ENCODE measurements around the gene JAZF1.

Gene JAZF1

DNA sequence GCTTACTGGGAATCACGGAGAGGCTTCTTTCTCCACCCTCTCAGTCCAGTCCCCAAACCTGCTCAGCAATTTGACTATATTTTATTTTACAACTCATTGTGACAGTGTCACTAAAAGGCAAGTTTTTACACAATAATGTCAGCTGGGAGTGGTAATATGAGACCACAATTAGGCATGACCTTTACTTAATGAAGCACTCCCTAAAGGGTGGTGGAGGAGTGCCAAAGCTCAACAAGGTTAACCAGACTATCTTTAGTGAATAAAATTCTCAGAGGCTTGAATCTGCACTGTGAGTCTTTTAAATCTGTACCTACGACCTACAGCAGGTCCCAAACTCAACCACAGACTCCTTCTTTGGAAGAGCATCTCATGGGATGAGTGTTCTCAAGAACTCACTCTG lies 225.0 kb downstream of the JAZF1 start:
- DNase-seq = no peak

DNA sequence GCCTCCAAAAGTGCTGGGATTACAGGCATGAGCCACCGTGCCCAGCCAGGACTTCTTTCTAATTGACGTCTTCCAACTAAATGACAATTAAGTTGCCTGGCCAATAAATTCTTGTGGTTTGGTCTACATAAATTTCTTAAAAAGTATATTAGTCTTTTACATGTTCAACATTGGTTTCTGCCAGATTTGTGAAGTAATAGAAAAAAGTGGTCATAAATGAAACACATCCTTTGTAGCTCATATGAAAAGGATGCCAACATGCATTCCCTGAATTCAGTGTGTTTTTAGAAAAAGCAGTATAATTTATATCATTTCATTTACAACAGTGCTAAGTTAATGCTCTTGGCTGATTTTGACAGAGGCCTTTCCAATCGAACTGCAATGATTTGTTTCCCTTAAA lies 225.6 kb downstream of the JAZF1 start:
- no peak for DNase-seq

DNA sequence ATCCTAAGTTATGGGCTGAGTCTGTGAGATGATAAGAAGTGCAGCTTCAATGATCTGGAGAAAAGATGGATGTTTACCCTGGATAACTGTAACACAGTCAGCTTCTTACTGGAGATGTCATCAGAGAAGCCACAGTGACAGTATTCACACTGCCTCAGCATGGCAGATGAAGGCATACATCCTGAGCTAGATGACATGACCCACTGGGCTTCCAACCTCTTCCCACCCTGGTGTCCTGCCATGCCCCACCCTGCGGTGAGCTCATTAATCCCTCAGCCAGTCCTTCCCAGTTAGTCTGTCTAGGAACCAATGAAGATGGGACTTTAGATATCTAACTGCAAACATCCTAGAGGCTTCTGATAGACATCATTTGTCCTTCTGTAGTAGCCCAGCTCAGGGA lies 226.8 kb downstream of the JAZF1 start:
- no peak for DNase-seq

DNA sequence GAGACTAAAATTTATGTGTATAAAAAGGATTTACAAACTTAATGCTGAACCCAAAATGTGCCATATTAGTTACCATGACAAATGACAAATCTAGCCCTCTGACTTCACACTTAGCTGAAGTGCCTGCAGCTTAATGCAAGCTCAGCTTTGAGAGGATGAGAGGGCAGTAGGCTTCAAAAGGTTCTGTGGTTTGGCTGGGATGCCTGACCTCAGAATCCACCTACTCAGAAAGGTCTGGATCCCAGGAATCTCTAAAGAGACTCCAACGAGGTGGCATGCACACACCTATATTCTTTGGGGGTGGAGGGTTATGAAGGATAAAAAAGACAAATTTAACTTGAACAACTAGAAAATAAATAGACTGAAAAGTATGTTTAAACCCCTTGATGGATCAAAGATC lies 227.2 kb downstream of the JAZF1 start:
- no peak for DNase-seq

DNA sequence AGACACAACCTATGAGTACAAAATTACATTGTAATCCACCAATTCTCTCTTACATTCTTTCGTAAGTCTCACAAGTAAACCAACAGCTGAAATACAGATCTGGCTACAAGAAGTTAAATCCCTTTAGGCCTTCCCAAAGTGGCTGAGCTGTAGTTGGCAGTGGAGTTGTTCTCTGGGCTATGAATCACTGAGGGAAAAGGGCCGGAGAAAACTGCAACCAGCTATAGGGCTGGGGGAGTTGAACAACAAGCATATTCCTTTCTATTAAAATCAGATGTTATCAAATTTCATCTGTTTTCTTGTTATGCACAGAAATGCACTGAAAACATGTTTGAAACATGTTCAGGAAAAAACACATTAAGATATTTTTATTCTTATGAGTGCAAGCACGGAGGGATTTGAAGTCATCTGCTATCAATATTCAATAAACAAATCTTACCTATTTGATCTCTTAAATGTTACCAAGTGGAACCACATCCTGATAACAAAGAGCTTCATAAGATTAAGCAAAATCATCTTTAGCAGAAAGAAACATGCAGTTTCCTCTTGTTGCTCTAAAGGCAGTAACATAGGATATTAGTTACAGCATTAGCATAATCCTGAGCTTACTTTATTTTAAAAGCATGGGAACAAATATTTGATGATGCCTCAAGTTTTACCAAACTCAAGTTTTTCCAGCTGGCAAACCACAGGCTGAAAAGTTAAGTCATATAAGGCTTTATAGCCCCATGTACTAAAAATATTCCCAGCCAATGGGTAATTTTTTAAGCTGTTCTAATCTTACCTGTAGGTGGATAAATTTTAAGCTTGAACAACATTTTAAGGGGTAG lies 227.9 kb downstream of the JAZF1 start:
- no peak for DNase-seq

DNA sequence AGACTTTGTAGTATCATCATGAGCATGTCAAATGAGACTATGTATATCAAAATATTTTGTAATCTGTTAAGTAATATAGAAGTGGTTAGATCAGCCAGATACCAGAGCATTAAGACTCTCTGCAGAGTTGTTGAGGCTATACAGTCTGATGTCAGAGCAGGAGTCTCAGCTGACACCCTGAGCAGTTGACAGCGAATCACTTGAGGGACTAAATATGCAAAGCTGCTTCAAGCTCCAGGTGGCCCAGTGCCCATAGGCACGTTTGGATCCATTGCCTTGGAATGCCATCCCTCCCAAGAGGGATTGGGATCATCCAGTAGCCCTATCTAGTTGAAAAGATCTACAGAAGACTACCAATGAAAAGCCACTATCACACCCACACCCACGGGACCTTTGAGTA lies 230.5 kb downstream of the JAZF1 start:
- peak; percentile 13 for DNase-seq

DNA sequence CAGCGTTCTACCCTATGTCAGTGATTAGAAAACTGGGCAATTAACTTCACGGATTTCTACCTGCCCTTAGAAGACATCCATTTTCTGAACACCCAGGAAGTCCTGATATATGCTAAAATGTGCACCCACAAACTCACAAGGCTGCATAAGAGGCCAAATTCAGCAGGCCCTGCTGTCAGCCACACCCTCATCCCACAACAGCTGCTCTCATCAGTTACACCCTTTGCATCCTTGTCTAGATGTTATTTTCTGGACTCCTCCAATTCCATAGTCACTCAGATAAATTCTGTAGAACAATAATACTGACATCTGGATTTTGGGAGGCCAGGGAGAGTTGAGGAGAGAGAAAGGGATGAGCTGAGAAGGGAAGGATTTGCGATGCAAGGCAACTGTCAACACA lies 231.7 kb downstream of the JAZF1 start:
- DNase-seq = no peak

DNA sequence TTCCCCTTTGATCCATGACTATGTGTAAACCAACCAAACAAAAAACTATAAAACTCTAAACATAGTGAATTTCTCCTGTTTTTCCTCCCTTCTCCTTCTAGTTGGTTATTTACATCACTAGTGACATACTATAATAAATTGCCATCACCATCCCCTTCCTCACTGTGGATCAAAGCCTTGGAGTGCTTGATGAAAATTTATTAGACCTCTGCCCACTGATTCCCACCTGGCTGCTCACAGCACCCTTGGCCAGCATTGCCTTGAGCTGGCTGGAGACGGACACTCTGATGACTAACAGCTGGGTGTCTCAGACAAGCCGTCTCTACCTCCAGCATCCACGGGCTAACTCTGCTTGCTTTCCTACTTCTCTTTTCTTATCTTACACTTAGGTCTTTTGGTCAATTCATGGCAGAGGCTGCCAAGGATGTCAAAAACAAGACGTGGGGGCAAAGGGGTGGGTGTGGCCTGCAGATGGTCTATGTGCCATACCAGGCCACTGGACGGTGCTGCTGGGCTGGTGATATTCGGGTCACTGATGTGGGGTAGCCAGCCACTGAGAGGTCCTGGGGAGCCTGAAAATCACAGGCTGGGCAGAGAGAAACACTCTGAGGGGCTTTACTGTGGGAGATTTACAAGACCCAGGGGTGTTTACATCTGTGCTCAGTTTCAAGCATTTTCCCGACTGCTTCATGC lies 232.9 kb downstream of the JAZF1 start:
- no peak for DNase-seq

DNA sequence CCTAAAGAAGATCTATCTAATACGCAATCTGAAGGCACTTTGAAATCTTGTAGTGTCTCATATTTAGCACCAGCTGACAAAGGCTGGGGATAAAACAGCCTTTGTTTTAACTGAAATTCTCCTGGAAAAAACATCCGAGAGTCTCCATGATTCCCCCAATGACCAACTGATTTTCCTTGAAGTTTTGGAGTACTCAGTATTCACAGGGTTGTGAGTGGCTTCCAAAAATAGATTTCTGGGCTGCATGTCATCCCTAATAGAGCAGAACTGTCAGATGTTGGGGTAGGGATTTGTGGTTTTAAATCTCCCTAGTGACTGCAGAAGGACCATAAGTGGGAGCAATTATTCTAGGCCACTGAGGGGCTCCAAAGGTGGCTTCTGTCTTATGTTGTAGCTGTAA lies 234.2 kb downstream of the JAZF1 start:
- DNase-seq = no peak

DNA sequence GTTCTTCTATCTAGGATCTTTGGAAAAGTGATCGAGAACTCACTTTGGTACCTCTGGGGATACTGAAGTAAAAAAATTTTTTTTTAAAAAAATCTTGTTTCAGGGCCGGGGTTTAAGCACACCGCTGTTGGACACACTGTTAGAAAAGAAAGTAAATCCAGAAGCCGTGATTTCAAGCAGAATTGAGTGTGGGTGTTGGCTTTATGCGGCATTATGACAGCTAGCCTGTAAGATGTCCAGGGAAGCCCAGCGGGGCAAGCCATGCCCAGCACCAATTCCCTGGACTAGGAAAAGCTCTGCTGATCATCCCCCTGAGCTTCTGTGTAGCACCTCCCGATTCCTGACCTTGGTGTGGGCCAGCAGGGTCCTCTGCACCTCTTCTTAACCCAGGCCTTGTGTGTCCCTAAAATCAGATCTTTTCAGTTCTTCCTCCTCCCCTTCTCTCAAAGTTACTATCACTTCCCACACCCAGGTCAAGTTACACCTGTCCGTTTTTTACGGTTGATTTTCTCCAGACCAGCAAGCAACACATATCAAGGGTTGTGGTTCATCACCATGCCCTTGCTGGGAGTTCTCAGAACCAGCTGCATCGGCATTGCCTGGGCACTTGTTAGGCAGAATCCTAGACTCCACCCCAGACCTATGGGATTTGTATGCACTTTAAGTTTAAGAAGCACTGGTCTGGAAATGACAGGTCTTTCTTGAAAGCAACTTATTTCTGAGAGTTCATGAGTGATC lies 235.4 kb downstream of the JAZF1 start:
- no peak for DNase-seq

DNA sequence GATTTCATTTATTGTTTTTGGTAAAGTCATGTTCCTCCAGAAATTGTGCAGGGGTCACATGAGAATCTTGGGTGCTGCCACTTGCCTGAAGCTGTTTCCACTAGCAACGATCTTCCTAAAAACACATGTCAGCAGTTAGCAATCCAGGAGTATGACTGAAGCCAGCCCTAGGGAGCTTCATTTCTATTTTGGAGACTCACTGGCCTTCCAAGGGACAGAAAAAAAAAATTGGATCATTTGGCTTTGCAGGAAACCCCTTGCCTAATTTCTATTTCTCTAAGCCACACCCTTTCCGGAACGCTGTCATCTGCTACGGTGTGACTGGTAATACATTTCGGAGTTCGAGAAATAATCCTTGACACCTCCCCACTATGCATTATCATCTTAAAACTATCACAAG lies 236.0 kb downstream of the JAZF1 start:
- no peak for DNase-seq

DNA sequence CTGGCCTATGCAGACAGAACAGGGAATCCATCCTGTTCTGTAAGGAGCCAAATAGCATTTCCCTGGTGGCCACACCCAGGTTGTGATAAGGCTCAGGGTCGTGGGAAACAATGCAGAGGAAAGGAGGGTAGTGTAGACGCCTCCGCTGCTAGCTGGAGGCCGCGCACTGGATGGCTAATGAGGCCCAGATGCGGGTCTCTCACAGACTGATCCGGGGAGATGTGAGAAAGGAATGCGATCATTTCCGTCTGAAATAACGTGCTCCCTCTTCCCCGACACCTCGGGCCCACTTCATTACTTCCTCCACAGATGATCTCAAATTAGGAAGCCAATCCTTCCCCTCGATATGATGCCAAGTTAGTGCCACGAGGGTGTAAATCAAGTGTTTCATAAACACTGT lies 237.4 kb downstream of the JAZF1 start:
- DNase-seq = no peak

DNA sequence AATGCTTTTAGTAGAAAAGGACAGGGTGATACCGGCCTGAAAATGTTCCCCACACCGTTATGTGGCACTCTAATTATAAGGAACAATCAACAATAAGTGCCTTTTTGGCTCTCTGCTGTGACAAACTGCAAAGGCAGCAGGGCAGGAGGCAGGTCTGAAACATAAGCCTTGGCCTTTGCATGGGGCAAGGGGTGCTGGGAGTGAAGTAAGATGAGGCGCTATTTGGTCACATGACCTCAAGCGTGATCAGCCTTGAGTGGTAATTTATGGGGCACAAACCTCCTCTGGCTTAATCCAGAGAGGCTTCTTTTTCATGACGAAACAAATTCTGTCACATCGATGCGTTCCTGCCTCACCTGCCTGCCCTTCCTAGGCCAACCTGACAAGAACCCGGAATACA lies 237.9 kb downstream of the JAZF1 start:
- DNase-seq = no peak

DNA sequence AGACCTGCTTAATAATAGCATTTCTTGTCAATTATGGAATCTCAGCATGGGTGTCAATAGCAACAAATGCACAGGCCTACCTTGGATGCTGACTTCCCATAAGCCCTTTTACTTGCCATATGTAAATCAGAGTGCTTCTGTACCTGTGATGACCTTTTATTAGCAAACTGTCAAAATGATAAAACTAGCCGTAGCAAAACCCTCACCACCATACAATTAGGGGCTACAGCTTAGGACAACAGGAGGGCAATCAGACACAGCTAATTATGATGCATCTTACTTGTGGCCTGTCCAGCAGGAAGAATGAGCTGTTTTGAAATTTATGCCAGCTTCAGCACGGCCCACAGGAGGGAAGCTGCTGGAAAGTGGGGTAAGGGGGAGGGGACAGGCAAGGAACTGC lies 239.1 kb downstream of the JAZF1 start:
- DNase-seq = no peak

DNA sequence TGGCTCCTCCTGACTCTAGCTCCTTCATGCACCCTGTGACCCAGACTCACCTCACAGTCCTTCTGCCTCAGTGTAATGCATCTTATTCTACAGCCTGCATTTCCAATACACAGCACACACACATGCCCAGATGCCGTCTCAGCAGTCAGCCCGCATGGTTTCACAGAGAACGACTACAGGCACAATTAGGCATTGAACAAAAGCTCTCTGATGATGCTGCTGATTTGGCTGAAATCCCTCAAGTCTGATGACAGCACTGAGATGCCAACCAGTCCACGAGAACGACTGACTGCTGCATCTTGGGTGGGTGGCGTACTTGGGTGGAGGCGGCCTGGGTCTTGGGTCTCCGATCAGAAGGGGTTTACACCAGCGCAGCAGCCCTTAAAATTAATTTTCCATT lies 240.3 kb downstream of the JAZF1 start:
- DNase-seq = no peak

DNA sequence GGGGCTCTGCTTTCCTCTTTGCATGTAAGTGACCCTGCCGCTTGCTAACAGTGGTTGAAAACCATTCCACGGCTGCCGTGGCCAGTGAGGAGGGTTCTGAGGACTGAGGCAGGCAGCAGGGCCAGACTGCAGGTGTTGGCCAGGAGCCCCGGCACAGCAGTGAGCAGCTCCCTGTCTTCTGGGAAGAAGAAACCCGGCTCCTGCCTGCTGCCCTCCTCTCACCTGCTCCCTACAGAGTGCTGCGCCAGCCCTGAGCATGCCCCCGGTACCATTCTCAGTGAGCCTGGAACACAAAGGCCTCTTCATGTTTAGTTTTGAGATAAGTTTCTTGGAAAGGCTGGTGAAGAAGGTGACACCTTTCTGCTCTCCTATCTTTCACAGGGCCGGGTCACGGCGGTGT lies 240.7 kb downstream of the JAZF1 start:
- no peak for DNase-seq

DNA sequence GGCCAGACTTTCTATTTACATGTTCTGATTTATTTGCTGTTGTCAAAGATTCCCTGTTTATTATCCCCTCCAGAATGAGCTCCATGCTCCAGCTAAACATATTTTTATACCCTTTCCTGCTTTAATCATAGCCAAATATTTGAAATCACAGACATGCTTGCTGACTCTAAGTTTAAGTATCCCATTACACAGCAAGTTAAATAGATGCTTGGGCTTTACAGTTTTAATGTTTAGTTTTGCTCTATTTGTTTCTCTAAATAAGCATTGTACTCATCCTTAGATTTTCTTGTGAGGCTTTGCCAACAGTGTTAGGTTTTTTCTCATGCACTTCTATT lies 243.9 kb downstream of the JAZF1 start:
- no peak for DNase-seq

DNA sequence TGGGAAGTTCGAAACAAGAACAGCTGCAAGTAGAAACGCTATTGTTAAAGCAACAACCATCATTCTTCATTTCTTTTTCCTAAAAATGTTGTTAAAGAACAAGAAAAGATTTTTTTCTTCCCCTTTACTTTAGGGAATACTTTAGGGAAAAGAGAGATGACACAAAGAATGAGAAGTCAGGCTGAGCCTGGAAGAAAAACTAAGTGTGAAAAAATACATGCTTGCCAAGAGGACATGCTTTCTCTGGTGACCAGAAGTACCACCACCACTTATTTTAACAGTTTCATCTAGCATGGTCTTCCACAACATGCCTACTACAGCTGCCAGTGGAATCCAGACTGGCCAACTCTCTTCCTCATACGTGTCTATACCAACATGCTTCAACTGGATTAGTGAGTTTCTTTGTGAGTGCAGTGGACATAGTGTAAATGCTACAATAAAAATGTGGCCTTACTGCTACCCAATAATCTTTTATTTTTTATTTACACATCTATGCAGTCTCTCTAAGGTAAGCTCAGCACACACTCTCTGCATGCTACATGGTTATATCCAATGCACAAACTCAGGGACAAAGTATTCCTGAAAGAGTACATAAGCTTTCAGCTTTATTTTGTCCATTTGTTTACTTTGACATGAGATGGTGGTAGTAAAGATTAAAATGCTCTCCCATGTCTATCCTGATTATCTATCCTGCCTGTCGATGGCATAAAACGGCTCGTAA lies 244.4 kb downstream of the JAZF1 start:
- DNase-seq = no peak

DNA sequence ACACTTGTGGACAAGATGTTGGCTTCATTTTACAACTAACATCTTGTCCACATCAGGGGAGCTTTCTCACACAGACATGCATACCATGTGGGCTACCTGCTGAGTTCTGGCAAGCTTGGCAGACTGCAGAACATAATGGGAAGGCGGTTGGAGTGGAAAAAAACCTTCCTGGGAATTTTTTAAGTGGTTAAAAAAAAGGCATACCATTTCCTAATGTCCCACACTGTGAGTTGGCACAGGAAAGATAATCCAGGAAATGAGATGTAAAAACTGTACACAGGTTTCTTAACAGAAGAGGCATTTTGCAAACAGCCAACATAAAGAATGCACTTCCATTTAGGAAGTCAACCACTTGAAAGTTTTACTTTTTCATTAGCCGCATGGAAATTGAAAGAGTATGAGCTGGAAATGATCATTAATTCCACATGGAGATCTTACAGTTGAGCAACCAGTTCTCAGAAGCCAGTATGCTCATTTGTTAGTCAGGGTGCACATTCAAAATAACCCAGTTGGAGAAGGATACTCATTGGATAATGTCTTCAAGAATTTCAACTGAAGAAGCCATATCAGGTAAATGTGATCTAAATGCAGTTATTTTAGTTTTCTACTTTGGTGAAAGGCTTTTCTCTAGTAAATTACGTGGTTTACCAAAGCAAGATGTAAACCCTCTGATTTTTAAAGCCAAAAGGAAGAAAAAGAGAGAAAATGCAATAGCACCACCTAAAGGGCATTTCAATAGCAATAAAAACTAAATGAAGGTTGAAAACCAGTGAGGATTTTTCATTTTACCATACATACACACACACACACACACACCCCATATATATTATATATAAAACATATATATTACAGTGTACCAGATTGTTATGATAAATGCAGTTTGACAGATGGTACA lies 246.7 kb downstream of the JAZF1 start:
- peak; percentile 24 for DNase-seq

DNA sequence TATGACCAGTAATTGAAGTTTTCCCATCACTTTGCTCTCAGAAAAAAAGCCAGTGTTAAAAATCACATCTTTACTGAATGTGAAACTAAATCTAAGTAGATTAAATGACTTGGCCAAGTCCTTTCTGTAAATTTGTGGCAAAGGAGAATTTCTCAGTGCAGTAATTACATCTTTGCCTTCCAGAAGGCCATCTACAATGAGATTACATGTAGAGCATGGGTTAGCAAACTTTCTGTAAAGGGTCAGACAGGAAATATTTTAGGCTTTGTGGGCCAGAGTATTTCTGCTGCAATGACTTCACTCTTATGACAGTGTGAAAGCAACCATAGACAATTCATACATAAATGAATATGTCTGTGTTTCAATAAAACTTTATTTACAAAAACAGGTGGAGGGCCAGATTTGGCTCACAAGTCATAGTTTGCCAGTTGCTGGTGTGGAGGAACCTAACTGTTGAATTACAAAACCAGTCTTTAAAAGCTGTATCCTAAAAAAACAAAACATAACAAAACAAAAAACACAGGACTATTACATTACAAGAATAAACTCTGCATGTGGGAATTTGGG lies 249.6 kb downstream of the JAZF1 start:
- no peak for DNase-seq

DNA sequence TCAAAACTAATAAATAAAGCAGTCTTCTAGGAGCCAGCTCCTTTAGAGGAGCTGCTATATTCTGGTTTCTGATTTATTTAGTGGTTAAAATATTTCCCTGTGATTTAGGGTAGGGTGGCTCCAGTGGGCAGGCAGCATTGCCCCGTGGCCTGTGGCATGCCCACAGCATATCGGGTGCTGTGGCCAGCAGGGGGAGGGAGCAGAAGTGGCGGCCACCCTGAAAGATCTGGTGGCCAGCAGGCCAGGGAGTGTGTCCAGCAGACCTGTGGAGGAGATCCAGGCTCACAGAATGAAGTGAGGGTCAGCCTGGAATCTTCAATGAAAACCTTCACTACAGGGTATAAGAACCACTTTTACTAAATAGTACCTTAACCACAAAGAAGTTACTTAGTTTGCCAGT lies 251.5 kb downstream of the JAZF1 start:
- DNase-seq = no peak

DNA sequence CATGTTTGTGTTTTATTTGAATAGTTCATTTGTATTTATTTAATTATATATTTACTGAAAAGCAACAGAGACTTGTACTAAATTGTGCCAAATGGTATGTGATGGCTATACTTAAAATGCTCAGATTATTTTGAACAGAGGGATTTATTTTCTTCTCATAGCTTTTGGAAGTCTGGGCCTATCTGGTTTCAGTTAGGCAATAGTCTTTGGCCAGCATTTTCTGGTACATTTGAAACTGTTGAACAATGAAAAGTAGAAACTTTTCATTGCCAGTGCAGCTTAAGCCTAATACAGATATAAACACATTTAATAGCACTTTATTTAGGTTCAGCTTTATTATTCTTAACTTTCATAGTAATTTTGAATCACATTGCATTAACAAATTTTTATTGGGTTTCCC lies 252.6 kb downstream of the JAZF1 start:
- no peak for DNase-seq
